HepG2 (cell line): Measurements from ENCODE around the gene ANKRD36B. TPM values are rescaled to one million over a fixed set of nuclear protein-coding genes. Genes with fewer than 3 reads are reported as not detected.
A peak's percentile ranks its signal among the peaks of the same experiment; 100 is the strongest.

Experiments used
- ASH2L ChIP-seq: fragments of 300-600, 200-600 bp; sonication (generic); IDR thresholded peaks from 2 replicates; pipeline ENCODE4 v1.7.0; 2017; ENCODE audit warnings: low read depth, mild to moderate bottlenecking, moderate library complexity, mixed read lengths, low read length; ENCODE audit not compliant: insufficient read length
- ATF2 ChIP-seq: sonication (generic); formaldehyde crosslinking; IDR thresholded peaks from 2 replicates; pipeline ENCODE4 v1.4.0; 2020; ENCODE audit warnings: missing genetic modification reagents
- BCL6 ChIP-seq: IDR thresholded peaks from 2 replicates; pipeline ENCODE4 v1.6.1; 2016; ENCODE audit warnings: missing genetic modification reagents, missing compliant biosample characterization
- FOXC1 ChIP-seq: sonication (generic); formaldehyde crosslinking; IDR thresholded peaks from 2 replicates; pipeline ENCODE4 v1.8.0; 2022; ENCODE audit warnings: mild to moderate bottlenecking, missing genetic modification reagents, borderline replicate concordance
- HMGXB4 ChIP-seq, 2 experiments: sonication (generic) in 1 of 2; formaldehyde crosslinking in 1 of 2; IDR thresholded peaks; 2 replicates each; pipeline versions ENCODE4 v1.4.0 to v1.6.1; 2018 to 2020; ENCODE audit warnings: missing genetic modification reagents in 2 of 2, borderline replicate concordance in 1 of 2, low read depth in 1 of 2, mild to moderate bottlenecking in 1 of 2, missing biosample characterization in 1 of 2
- HNRNPLL ChIP-seq: fragments of 200-400 bp; formaldehyde crosslinking; IDR thresholded peaks from 2 replicates; pipeline ENCODE4 v1.6.1; 2017; ENCODE audit warnings: mild to moderate bottlenecking, low read depth, low read length; ENCODE audit not compliant: poor library complexity, severe bottlenecking
- IKZF5 ChIP-seq: IDR thresholded peaks from 2 replicates; pipeline ENCODE4 v1.6.1; 2018; ENCODE audit warnings: missing genetic modification reagents, mild to moderate bottlenecking, missing compliant biosample characterization
- NFKB2 ChIP-seq: sonication (generic); formaldehyde crosslinking; IDR thresholded peaks from 2 replicates; pipeline ENCODE4 v1.4.0; 2020; ENCODE audit warnings: missing genetic modification reagents, borderline replicate concordance
- PHF21A ChIP-seq: sonication (generic); formaldehyde crosslinking; IDR thresholded peaks from 2 replicates; pipeline ENCODE4 v1.5.0; 2020; ENCODE audit warnings: mild to moderate bottlenecking, missing genetic modification reagents
- POLR2A ChIP-seq, 2 experiments: IDR thresholded peaks; 2 replicates each; pipeline ENCODE4 v1.6.1; 2011; ENCODE audit warnings: low read depth in 2 of 2, low read length in 2 of 2, mild to moderate bottlenecking in 1 of 2, moderate library complexity in 1 of 2; ENCODE audit not compliant: insufficient read depth in 1 of 2
- TBX2 ChIP-seq: sonication (generic); formaldehyde crosslinking; IDR thresholded peaks from 2 replicates; pipeline ENCODE4 v1.5.0; 2020; ENCODE audit warnings: missing genetic modification reagents, mild to moderate bottlenecking, borderline replicate concordance
- ZBTB34 ChIP-seq: sonication (generic); formaldehyde crosslinking; IDR thresholded peaks from 2 replicates; pipeline ENCODE4 v1.8.0; 2022; ENCODE audit warnings: mild to moderate bottlenecking, missing genetic modification reagents
- ZFY ChIP-seq: sonication (generic); formaldehyde crosslinking; IDR thresholded peaks from 2 replicates; pipeline ENCODE4 v1.4.0; 2020; ENCODE audit warnings: missing genetic modification reagents
- ZIK1 ChIP-seq: sonication (generic); formaldehyde crosslinking; IDR thresholded peaks from 2 replicates; pipeline ENCODE4 v1.5.0; 2020; ENCODE audit warnings: mild to moderate bottlenecking, low read depth, missing genetic modification reagents, borderline replicate concordance
- ZNF18 ChIP-seq: sonication (generic); formaldehyde crosslinking; IDR thresholded peaks from 2 replicates; pipeline ENCODE4 v1.8.0; 2022; ENCODE audit warnings: mild to moderate bottlenecking, missing genetic modification reagents; ENCODE audit not compliant: insufficient replicate concordance
- ZNF501 ChIP-seq: sonication (generic); formaldehyde crosslinking; IDR thresholded peaks from 2 replicates; pipeline ENCODE4 v1.5.1; 2020; ENCODE audit warnings: mild to moderate bottlenecking, moderate library complexity, missing genetic modification reagents
- ZNF749 ChIP-seq: sonication (generic); formaldehyde crosslinking; IDR thresholded peaks from 2 replicates; pipeline ENCODE4 v1.8.0; 2022; ENCODE audit warnings: mild to moderate bottlenecking, missing genetic modification reagents, moderate library complexity, borderline replicate concordance
- ZNF766 ChIP-seq: sonication (generic); formaldehyde crosslinking; IDR thresholded peaks from 2 replicates; pipeline ENCODE4 v1.5.0; 2020; ENCODE audit warnings: missing genetic modification reagents, borderline replicate concordance
- polyA plus RNA-seq, 8 experiments: library from polyadenylated mRNA; depleted of rRNA in 3 of 8; stranded (reverse) in 7 of 8; unstranded in 1 of 8; fragments of >200 nt; fragmentation: Illumina TruSeq in 4 of 8; extraction: Trizol in 4 of 8; gene quantifications; 2 replicates each; pipeline versions ENCODE4 v1.2.1 to v1.2.3, GENCODE V29; 2011 to 2016; ENCODE audit warnings: low read depth in 4 of 8, missing spikeins in 1 of 8, mixed read lengths in 1 of 8; ENCODE audit not compliant: insufficient read depth in 1 of 8
- total RNA-seq, 5 experiments: library from RNA; depleted of rRNA; stranded (reverse); fragments of >200 nt; fragmentation: Illumina TruSeq; extraction: Trizol; gene quantifications; 2 replicates each; pipeline ENCODE4 v1.2.3, GENCODE V29; 2016; ENCODE audit warnings: low read depth in 1 of 5

The ANKRD36B gene
- total and polyA plus RNA-seq, 2 of the 13 experiments (the other 11 are each of a cell fraction or from before 2014, with no cell fraction given) = 7.3 to 34.8 TPM

- TF ChIP-seq ZNF18 = peak; percentile 44
- peak; percentile 73; the same call in 1 of the 2 replicates for TF ChIP-seq ZNF766 (CRISPR knock-in tag)
- TF ChIP-seq ZIK1 = peak; percentile 60; the same call in 1 of the 2 replicates
- TF ChIP-seq ASH2L = peak; percentile 34
- TF ChIP-seq ZBTB34 (CRISPR knock-in tag) = 0 out of 2 replicates have a peak, but pooled peaks have one; percentile 31
- peak; percentile 70 for TF ChIP-seq HNRNPLL
- TF ChIP-seq POLR2A (IDR thresholded peaks at IDR 0.05; ENCODE audit: insufficient read depth in 1 of 2, low read depth in 2 of 2, low read length in 2 of 2) = peak; percentile 33 to 47; a peak in 2 of 4 replicates
- TF ChIP-seq PHF21A (CRISPR knock-in tag) = 0 out of 2 replicates have a peak, but pooled peaks have one; percentile 46
- TF ChIP-seq ATF2 (CRISPR knock-in tag) = 0 out of 2 replicates have a peak, but pooled peaks have one; percentile 44
- 0 out of 2 replicates have a peak, but pooled peaks have one; percentile 11 for TF ChIP-seq BCL6 (CRISPR knock-in tag)
- TF ChIP-seq FOXC1 = peak; percentile 64; the same call in 1 of the 2 replicates
- TF ChIP-seq IKZF5 (CRISPR knock-in tag) = peak; percentile 55; the same call in 1 of the 2 replicates
- TF ChIP-seq TBX2 (CRISPR knock-in tag) = peak; percentile 50; the same call in 1 of the 2 replicates
- 0 out of 2 replicates have a peak, but pooled peaks have one; percentile 3 for TF ChIP-seq ZNF749
- peak; percentile 70; the same call in 1 of the 2 replicates for TF ChIP-seq NFKB2 (CRISPR knock-in tag)
- TF ChIP-seq ZNF501 (CRISPR knock-in tag) = peak; percentile 82
- peak; percentile 88 for TF ChIP-seq ZFY (CRISPR knock-in tag)
- TF ChIP-seq HMGXB4 (CRISPR knock-in tag; IDR thresholded peaks at IDR 0.05; ENCODE audit: borderline replicate concordance in 1 of 2, low read depth in 1 of 2) = peak; percentile 60 to 90; a peak in 3 of 4 replicates
Observed at GRCh38 chr2:97589598-97590510, at the start of gene ANKRD36B (continued).
